HG03108 (cell line): ENCODE results near the gene COX7A2.

Experiments used
- ATAC-seq: cut with Tn5 transposase; IDR thresholded peaks from one replicate; pipeline ENCODE4 v1.9.1; 2021; ENCODE audit warnings: moderate library complexity; ENCODE audit not compliant: unreplicated experiment

COX7A2 gene

DNA sequence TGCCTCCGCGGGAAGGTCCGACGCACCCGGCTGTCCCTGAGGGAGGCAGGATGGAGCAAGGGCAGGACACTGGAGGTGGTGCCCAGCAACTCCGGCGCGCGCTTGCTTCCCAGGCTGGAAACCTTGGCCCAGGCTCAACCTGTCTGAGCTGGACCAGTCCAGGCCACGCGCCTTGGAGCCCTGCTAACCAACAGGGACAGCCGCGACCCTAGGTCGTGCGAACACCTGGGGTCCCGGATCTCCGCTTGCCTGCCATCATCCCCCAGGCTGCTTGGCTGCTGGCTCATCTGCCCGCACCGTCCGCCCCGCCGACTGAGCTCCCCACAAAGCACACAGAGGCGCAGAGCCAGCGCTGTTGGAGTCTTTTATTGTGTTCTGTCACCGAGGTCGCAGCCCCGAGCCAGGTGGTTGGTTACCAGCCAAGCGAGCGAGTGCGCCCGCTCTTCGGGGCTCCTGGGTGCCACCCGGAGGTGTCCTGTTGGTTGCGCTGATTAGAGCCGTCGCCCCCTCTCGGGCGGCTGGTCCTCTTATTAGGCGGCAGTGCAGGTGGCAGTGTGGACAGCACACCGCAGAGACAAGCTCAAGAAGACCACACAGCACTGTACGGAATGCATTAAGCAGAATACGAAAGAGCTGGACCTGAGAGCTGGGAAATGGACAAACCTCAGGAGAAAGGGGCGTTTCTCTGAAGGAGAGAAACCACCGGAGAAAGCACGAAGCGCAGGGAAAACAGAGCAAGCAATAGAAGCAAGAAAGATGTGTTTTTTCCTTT lies 41.5 kb downstream of the COX7A2 start:
- no peak for ATAC-seq

DNA sequence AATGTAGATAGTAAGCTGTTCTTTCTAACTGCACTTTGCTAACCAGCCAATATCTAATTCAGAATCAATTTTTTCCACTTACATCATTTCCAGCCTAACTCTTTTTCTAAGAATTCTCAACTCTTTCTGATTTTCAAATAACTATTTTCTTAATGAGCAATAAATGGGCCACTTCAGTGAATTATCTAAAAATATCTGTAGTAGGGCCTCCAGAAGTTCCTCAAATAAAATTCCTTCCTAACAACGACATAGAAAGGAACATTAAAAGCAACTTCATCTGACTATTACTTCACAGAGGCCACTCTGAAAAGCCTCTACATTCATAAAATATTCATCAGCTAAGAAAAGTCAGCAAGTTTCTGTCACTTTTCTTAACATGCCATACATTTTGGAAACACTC lies 42.6 kb downstream of the COX7A2 start:
- ATAC-seq: no peak

DNA sequence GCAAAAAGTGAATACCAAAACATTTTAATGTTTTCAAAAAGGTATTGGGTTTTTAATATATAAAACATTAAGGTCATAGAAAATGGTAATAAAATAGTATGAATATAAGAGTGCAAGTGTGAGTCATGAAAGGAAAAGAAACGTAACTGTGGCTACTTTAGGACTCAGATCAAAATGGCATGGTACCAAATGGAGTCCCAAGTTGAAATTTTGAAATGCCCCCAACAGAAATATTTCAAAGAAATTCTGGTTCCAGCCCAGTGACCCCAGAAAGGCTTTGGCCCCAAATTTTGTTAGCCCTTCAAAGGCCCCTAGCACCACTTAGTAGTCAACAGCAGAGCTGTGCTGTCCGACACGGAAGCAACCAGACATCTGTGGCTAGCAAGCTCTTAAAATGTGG lies 43.7 kb downstream of the COX7A2 start:
- ATAC-seq: no peak

DNA sequence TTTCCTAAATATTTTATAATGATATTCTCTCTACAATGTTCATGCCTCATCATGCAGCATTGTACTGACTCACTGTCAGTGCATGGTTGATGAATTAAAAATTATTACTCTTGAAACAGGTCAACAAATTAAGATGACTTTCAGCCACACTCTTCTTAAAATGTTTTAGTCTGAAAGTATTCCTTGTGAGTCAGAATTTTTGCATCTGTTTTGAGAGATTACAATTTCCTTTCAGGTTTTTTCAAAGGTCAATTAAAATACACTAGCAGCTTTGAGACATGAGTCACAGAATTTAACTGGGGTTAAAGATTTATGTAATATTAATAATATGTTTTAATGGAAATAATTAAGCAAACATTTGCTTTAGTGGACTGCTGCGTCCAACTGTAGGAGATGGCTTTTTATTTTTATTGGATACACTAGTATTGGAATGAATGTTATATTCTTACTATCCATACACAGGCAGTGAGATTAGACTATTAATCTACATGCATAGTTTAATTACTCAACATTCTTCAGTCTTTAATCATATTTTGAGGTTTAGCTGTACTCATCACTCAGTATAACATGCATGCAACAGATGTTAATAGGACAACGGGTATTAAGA lies 47.4 kb downstream of the COX7A2 start:
- ATAC-seq: no peak

DNA sequence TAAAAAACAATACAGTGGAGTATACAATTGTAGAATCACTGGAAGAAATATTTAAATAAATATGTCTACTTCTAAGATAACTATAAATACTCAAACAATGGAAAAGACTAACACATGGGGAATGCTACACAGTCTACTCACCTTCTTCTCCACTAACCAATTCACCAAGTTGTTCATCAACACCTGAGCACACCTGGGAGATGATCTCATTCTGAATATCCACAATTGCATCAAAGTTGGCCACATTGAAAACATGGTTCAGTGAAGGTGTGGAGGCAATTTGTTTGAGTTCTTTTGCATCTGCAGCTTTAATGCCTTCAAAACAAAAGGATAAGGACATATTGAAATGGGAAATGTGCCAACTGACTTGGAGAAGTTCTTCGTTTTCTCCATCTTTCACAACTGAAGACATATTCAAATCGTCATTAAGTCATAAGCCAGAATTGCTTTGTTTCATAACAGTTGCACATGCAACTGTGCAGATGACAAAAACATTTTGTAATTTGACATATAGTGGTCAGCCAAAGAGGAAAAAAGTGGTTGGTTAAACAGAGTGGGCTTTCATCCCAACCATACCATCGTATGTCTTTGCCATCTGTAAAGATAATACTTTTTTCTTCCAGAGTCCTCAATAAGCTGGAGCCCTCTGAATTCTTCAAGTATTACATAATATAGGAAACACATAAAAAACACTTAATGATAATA lies 55.2 kb downstream of the COX7A2 start:
- ATAC-seq: no peak
